MCF 10A (cell line): ENCODE measurements around the gene SCARF2. TPM values are rescaled to one million over a fixed set of nuclear protein-coding genes. Genes with fewer than 3 reads are reported as not detected.

Source experiments
- BruUV-seq: library from RNA; stranded (reverse); fragments of 400-500 nt; replicated peaks from 2 replicates; lab custom pipeline; 2021; lab: Mats Ljungman, UMichigan
- CTCF ChIA-PET: fragments of 300-600 bp; sonication (Branson Sonifier 250); formaldehyde crosslinking; extraction: SDS; loops from one replicate; lab custom pipeline; 2021; ENCODE audit warnings: antibody characterized with exemption, inconsistent platforms; lab: Yijun Ruan, JAX
- POLR2A ChIA-PET: fragments of 300-600, 350-650 bp; sonication (Branson Sonifier 250); formaldehyde crosslinking; extraction: SDS; loops from one replicate; lab custom pipeline; 2020; ENCODE audit warnings: antibody characterized with exemption, inconsistent platforms; lab: Yijun Ruan, JAX
- DNase-seq: peaks from one replicate; pipeline ENCODE4 v3.0.0-alpha.2; 2018; ENCODE audit not compliant: unreplicated experiment
- H3K27ac Mint-ChIP-seq: one replicate; pipeline ENCODE4 v1.8.0; 2022; ENCODE audit warnings: mild to moderate bottlenecking, low read depth, mixed read lengths; ENCODE audit not compliant: unreplicated experiment
- H3K27me3 Mint-ChIP-seq: one replicate; pipeline ENCODE4 v1.8.0; 2022; ENCODE audit warnings: mixed read lengths; ENCODE audit not compliant: insufficient read depth, unreplicated experiment
- H3K36me3 Mint-ChIP-seq: one replicate; pipeline ENCODE4 v1.8.0; 2022; ENCODE audit warnings: mild to moderate bottlenecking, moderate library complexity, mixed read lengths; ENCODE audit not compliant: insufficient read depth, unreplicated experiment
- H3K4me1 Mint-ChIP-seq: one replicate; pipeline ENCODE4 v1.8.0; 2022; ENCODE audit warnings: mixed read lengths; ENCODE audit not compliant: insufficient read depth, unreplicated experiment
- H3K4me3 Mint-ChIP-seq: one replicate; pipeline ENCODE4 v1.8.0; 2022; ENCODE audit warnings: mild to moderate bottlenecking, moderate library complexity, mixed read lengths; ENCODE audit not compliant: unreplicated experiment
- H3K9me3 Mint-ChIP-seq: one replicate; pipeline ENCODE4 v1.8.0; 2022; ENCODE audit warnings: mixed read lengths; ENCODE audit not compliant: unreplicated experiment
- intact Hi-C: fragments of 100-400 bp; cut with micrococcal nuclease; formaldehyde crosslinking; loops from 2 replicates; pipeline ENCODE4 v1.14.1; 2022
- total RNA-seq: library from RNA; stranded (reverse); gene quantifications from 2 replicates; pipeline ENCODE4 v1.2.3, GENCODE V29; 2022
- TF ChIP-seq, protein P1 (sequence below): fragments of 200-600 bp; IDR thresholded peaks from one replicate; pipeline ENCODE4 v1.8.0; 2022; ENCODE audit warnings: antibody characterized with exemption, mild to moderate bottlenecking; ENCODE audit not compliant: unreplicated experiment

SCARF2 gene
- total RNA-seq, 1 experiment from 2014 or later: 0.35 TPM

DNA sequence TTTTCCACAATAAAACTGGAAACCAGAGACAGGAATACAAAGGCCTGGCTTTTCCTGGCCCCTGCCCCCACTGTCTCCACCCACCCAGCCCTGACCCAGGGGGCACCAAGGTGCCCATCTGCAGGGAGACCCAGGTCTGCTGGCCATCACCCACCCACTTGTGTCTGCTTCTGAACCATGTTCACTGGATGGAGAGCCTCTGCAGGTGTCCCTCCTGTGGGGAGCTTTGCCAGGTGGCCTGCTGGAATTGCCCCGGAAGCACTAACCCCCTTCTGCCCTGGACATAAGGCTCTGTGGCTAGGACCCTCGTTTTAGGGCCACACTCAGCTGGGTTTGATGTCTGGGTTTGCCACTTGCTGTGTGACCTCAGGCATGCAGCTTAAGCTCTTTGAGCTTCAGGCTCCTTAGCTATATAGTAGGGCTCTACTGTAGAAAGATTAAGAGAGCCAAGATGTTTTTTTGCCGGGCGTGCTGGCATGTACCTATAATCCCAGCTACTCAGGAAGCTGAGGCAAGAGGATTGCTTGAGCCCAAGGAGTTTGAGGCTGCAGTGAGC is 3.9 kb downstream of the SCARF2 start:
- H3K27ac Mint-ChIP-seq: no peak overlapping the region
- TF ChIP-seq, protein P1, sequence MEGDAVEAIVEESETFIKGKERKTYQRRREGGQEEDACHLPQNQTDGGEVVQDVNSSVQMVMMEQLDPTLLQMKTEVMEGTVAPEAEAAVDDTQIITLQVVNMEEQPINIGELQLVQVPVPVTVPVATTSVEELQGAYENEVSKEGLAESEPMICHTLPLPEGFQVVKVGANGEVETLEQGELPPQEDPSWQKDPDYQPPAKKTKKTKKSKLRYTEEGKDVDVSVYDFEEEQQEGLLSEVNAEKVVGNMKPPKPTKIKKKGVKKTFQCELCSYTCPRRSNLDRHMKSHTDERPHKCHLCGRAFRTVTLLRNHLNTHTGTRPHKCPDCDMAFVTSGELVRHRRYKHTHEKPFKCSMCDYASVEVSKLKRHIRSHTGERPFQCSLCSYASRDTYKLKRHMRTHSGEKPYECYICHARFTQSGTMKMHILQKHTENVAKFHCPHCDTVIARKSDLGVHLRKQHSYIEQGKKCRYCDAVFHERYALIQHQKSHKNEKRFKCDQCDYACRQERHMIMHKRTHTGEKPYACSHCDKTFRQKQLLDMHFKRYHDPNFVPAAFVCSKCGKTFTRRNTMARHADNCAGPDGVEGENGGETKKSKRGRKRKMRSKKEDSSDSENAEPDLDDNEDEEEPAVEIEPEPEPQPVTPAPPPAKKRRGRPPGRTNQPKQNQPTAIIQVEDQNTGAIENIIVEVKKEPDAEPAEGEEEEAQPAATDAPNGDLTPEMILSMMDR: no peak
- no TSS peak for BruUV-seq
- no peaks in the 10 kb centered on the region for H3K9me3 Mint-ChIP-seq
- no peaks in the 10 kb centered on the region for H3K4me1 Mint-ChIP-seq
- intact Hi-C loops: no loop called here
- ChIA-PET POLR2A (no interaction called here), CTCF (interaction anchor here (1.3 kb wide), 1 partner anchor 15 kb away, joined by 9 read pairs; no protein-coding TSS in a partner anchor)
- no peaks in the 10 kb centered on the region for H3K36me3 Mint-ChIP-seq
- no peak overlapping the region for H3K4me3 Mint-ChIP-seq
- no peak for DNase-seq
- H3K27me3 Mint-ChIP-seq: peaks cover 11% of the 10 kb centered on the region

DNA sequence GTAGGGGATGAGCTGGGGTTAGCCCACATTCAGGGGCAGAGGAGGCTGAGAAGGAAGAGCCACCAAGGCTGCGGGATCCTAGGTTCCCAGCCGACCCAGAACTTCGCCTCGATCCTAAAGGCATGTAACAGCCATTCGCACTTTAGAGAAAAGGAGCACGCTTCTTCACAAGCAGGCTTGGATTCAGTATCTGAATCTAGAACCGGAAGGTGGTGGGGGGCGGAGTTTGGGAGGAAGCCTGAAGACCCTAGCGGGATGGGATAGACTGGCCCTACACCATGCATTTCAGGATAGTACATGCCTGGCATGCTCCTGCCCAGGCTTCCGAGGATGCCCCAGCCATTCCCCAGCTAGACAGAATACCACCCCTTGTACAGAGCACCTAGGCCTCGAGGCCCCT is 4.4 kb downstream of the SCARF2 start:
- peaks cover 11% of the 10 kb centered on the region for H3K27me3 Mint-ChIP-seq
- intact Hi-C loops: no loop called here
- CTCF ChIA-PET: no interaction called here
- TF ChIP-seq, protein P1: no peak
- no peaks in the 10 kb centered on the region for H3K36me3 Mint-ChIP-seq
- no TSS peak for BruUV-seq
- H3K4me3 Mint-ChIP-seq: no peak overlapping the region
- no peak for DNase-seq
- no peak overlapping the region for H3K27ac Mint-ChIP-seq
- H3K4me1 Mint-ChIP-seq: no peaks in the 10 kb centered on the region
- POLR2A ChIA-PET: no interaction called here
- no peaks in the 10 kb centered on the region for H3K9me3 Mint-ChIP-seq

DNA sequence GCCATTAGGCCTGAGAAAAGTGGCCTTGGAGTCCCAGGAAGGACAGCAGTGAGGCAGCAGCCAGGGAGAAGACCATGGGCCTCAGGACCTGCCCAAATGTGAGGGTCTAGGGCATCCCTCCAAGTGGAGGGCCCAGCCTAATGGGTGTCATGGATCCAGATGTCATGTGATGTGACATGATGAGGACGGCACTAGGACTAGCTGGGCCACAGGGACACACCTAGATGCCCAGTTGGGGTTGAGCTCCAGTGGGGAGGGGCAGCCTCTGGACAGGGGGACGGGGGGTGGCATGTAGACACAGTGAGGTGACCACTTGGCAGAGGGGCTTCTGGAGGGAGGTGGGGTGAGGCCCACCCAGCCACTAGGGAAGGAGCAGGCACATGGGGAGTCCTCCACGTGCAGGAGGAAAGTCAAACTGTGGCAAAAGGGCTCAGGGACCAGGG is 5.4 kb downstream of the SCARF2 start:
- CTCF ChIA-PET: no interaction called here
- POLR2A ChIA-PET: no interaction called here
- Mint-ChIP-seq H3K27ac (no peak overlapping the region), H3K9me3 (no peaks in the 10 kb centered on the region), H3K4me3 (no peak overlapping the region), H3K27me3 (peaks cover 8% of the 10 kb centered on the region), H3K4me1 (no peaks in the 10 kb centered on the region), H3K36me3 (no peaks in the 10 kb centered on the region)
- no peak for DNase-seq
- BruUV-seq: no TSS peak
- intact Hi-C loops: no loop called here
- TF ChIP-seq, protein P1: no peak

DNA sequence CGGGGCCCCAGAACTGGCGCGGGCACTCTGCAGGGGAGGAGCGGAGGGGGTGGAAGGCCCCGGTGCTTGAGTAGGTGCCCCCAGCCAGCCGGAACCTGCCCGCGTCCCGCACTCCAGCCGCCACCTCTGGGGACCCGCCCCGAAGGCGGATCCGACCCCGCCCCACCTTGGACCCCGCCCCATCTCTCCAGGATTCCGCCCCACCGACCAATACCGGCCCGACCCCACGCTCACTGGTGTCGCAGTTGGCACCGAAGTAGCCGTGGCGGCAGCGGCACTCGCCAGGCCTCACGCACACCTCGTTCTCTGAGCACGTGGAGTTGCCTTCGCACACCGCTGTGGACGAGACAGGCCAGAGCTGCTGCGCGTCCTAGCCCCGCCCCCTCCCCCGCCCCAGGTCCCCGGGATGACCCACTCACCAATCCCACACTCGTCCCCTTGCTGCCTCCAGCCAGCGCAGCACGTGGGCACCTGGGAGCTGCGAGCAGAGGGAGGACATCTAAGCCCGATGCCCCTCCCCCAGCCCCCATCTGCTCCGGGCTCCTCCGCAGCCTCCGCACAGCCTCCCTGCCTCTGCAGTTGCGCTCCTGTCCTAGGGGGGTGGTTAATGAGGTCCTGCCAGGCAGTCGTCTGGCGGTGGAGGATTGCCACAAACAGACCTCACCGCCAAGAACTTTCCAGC is 6.0 kb downstream of the SCARF2 start:
- POLR2A ChIA-PET: no interaction called here
- no peaks in the 10 kb centered on the region for H3K9me3 Mint-ChIP-seq
- H3K36me3 Mint-ChIP-seq: no peaks in the 10 kb centered on the region
- DNase-seq: no peak
- no peak overlapping the region for H3K27ac Mint-ChIP-seq
- CTCF ChIA-PET: no interaction called here
- H3K4me3 Mint-ChIP-seq: no peak overlapping the region
- intact Hi-C loops: no loop called here
- no peaks in the 10 kb centered on the region for H3K4me1 Mint-ChIP-seq
- TF ChIP-seq, protein P1: no peak
- H3K27me3 Mint-ChIP-seq: peaks cover 2% of the 10 kb centered on the region
- BruUV-seq: no TSS peak
